Muscle layer of colon (tissue), 2 donors: Measurements from ENCODE around the gene PRRT3.
A peak's percentile ranks its signal among the peaks of the same experiment; 100 is the strongest.

Experiments
- H3K27ac ChIP-seq: one replicate; pipeline ENCODE4 v1.7.0; 2013; ENCODE audit warnings: low read depth, mild to moderate bottlenecking, low read length, moderate library complexity
- H3K27me3 ChIP-seq, 2 donors: one replicate each; pipeline ENCODE4 v1.7.0; 2013; ENCODE audit warnings: low read length in 2 of 2, mild to moderate bottlenecking in 2 of 2; ENCODE audit not compliant: insufficient read depth in 2 of 2, control insufficient read depth in 1 of 2
- H3K36me3 ChIP-seq: one replicate; pipeline ENCODE4 v1.7.0; 2013; ENCODE audit warnings: mild to moderate bottlenecking, low read length; ENCODE audit not compliant: insufficient read depth
- H3K4me1 ChIP-seq: one replicate; pipeline ENCODE4 v1.7.0; 2013; ENCODE audit warnings: mild to moderate bottlenecking, low read length; ENCODE audit not compliant: insufficient read depth
- H3K4me3 ChIP-seq, 2 donors: one replicate each; pipeline ENCODE4 v1.7.0; 2013; ENCODE audit warnings: low read length in 2 of 2, low read depth in 1 of 2, mild to moderate bottlenecking in 1 of 2, moderate library complexity in 1 of 2
- H3K9ac ChIP-seq: one replicate; pipeline ENCODE4 v1.7.0; 2013; ENCODE audit warnings: low read length
- H3K9me3 ChIP-seq: one replicate; pipeline ENCODE4 v1.7.0; 2013; ENCODE audit warnings: mild to moderate bottlenecking, low read length
- donor health status: abdominal sarcoma.
- donor health status: Adenocarcinoma of cecum.

The PRRT3 gene

DNA sequence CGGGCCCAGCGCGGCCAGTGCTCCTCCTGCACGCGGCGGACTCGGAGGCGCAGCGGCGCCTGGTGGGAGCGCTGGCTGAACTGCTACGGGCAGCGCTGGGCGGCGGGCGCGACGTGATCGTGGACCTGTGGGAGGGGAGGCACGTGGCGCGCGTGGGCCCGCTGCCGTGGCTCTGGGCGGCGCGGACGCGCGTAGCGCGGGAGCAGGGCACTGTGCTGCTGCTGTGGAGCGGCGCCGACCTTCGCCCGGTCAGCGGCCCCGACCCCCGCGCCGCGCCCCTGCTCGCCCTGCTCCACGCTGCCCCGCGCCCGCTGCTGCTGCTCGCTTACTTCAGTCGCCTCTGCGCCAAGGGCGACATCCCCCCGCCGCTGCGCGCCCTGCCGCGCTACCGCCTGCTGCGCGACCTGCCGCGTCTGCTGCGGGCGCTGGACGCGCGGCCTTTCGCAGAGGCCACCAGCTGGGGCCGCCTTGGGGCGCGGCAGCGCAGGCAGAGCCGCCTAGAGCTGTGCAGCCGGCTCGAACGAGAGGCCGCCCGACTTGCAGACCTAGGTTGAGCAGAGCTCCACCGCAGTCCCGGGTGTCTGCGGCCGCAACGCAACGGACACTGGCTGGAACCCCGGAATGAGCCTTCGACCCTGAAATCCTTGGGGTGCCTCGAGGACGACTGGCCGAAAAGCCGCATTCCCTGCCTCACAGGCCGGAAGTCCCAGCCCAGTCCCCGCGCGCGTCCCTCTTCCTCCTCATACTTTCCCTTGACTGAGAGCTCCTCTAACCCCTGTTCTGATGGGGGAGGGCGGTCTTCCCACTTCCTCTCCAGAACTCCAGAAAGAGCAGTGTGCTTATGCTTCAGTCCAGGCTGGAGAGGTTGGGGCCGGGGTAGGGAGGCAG, 36.7 kb downstream of the PRRT3 start:
- Histone ChIP-seq H3K4me1 (peaks cover 32% of the 10 kb centered on the region), H3K9ac (peak overlapping the region; percentile 71)

DNA sequence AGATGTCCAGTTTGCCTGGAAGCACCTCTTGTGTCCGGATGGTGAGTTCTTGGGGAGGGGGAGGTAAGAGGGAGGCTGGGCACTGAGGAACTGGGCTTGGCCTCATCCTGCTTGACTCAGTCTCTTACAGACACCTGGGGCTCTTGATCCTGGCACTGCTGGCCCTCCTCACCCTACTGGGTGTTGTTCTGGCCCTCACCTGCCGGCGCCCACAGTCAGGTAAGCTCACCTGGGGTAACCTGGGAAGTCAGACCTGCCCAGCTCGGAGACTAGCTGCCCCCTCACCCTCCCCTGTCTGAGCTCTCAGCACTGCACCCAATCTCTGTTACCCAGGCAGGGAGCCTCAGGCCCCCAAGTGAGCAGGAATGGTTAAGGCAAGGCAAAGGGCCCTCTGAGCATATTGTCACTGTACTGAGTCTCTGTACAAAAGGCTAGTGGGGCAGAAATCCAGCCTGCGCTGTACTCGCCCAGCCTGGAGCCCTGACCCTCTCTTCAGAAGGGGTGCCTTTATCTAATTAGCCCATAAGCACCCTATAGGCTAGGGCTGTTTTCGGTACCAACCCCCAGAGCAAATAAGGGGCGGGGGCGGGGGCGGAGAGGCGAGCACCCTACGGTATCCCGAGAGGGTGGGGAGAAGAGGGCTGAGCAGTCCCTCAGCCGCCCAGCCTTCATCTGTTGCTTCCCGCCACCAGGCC, 37.5 kb downstream of the PRRT3 start:
- Histone ChIP-seq H3K9ac (peak overlapping the region; percentile 71), H3K9me3 (no peaks in the 10 kb centered on the region), H3K4me1 (peaks cover 32% of the 10 kb centered on the region), H3K27me3 (no peaks in the 10 kb centered on the region), H3K27ac (peak overlapping the region; percentile 75), H3K36me3 (no peaks in the 10 kb centered on the region), H3K4me3 (peak overlapping the region; percentile 48 to 73)

More for the DNA sequence above, 36.7 kb downstream of the PRRT3 start:
- no peaks in the 10 kb centered on the region for H3K9me3 ChIP-seq
- peak overlapping the region; percentile 48 to 73 for H3K4me3 ChIP-seq
- no peaks in the 10 kb centered on the region for H3K27me3 ChIP-seq
- H3K36me3 ChIP-seq, result no peaks in the 10 kb centered on the region
- H3K27ac ChIP-seq, result peak overlapping the region; percentile 75

DNA sequence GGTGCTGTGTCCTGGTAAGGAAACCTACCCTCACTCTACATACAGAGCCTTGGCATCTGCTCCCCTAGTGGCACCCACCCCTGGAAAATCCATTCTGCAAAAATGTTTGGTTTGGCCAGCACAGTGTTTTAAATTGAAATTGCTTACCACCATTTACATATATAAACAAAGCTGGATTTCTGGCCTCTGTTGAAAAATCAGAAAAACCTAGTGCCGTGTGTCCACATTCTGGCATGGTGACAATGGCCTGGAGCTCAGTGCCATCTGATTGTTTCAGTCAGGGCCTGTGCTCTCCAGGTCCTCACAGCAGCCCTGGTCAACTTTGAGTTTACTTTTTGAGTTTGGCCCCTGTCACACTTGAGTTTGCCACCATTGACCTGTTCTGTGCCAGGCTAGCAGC, 38.2 kb downstream of the PRRT3 start:
- H3K36me3 ChIP-seq, result no peaks in the 10 kb centered on the region
- H3K4me1 ChIP-seq, result peaks cover 32% of the 10 kb centered on the region
- H3K4me3 ChIP-seq, result no peak overlapping the region
- no peaks in the 10 kb centered on the region for H3K9me3 ChIP-seq
- peak overlapping the region; percentile 71 for H3K9ac ChIP-seq
- H3K27me3 ChIP-seq, result no peaks in the 10 kb centered on the region
- H3K27ac ChIP-seq, result peak overlapping the region; percentile 75

DNA sequence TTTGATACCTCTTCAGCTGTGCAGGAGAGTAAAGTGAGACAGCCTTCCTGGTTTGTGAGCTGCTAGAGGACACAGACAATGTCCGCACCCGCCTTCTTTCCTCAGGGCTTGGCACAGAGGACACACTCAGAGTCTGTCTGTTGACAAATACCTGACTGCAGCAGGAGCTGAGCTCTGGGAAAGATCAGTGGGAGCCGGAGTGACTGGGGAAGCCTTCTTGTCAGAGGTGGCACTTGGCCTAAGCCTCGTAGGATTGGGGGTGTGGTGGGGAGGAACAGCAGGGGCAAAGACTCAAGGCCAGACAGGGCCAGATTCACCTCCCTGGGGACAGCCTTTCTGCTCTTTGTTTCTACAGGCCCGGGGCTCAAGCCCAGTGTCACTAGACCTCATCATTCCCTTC, 38.6 kb downstream of the PRRT3 start:
- H3K4me3 ChIP-seq, result no peak overlapping the region
- no peaks in the 10 kb centered on the region for H3K27me3 ChIP-seq
- H3K9ac ChIP-seq, result peak overlapping the region; percentile 71
- peak overlapping the region; percentile 17 for H3K27ac ChIP-seq
- no peaks in the 10 kb centered on the region for H3K36me3 ChIP-seq
- H3K4me1 ChIP-seq, result peaks cover 32% of the 10 kb centered on the region
- no peaks in the 10 kb centered on the region for H3K9me3 ChIP-seq

DNA sequence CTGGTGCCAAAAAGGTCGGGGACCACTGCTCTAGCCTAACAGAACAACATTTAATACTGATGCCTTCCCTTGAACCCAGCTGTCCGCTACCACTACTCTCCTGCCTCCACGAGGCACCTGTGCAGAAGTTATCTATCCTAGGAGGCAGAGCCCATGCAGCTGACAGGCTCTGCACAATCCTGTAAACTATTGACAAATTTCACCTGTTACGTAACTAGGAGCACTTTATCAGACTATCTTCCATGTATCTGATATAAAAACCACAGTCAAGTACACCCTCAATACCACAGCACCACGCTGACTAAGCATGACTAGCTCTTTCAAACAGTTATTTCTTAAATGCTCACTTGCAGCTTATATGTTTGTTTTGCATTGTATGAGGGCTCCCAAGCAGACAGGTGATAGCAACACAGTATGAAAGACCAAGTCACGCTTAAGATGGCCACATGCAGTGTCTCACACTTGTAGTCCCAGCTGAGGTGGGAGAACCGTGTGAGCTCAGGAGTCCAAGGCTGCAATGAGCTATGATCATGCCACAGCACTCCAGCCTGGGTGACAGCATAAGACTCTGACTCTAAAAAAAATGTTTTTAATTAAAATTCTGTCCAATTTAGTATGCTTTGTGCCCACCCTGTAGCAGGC, 39.8 kb downstream of the PRRT3 start:
- no peak overlapping the region for H3K9ac ChIP-seq
- no peaks in the 10 kb centered on the region for H3K9me3 ChIP-seq
- peaks cover 26% of the 10 kb centered on the region for H3K4me1 ChIP-seq
- no peaks in the 10 kb centered on the region for H3K27me3 ChIP-seq
- H3K27ac ChIP-seq, result no peak overlapping the region
- H3K36me3 ChIP-seq, result no peaks in the 10 kb centered on the region
- no peak overlapping the region for H3K4me3 ChIP-seq

DNA sequence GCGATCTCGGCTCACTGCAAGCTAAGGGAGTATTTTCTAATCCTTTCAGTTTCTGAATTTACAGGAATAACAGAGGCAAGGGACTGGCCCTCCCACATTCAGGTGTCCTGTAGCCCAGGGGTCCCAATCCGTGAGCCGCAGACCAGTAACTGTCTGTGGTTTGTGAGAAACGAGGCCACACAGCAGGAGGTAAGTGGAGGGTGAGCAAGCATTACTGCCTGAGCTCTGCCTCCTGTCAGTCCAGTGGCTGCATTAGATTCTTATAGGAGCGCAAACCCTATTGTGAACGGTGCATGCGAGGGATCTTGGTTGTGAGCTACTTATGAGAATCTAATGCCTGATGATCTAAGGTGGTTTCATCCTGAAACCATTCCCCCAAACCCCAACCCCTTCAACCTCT, 40.3 kb downstream of the PRRT3 start:
- Histone ChIP-seq H3K9me3 (no peaks in the 10 kb centered on the region), H3K4me1 (peaks cover 22% of the 10 kb centered on the region), H3K36me3 (no peaks in the 10 kb centered on the region), H3K27me3 (no peaks in the 10 kb centered on the region), H3K9ac (no peak overlapping the region), H3K27ac (no peak overlapping the region), H3K4me3 (no peak overlapping the region)

DNA sequence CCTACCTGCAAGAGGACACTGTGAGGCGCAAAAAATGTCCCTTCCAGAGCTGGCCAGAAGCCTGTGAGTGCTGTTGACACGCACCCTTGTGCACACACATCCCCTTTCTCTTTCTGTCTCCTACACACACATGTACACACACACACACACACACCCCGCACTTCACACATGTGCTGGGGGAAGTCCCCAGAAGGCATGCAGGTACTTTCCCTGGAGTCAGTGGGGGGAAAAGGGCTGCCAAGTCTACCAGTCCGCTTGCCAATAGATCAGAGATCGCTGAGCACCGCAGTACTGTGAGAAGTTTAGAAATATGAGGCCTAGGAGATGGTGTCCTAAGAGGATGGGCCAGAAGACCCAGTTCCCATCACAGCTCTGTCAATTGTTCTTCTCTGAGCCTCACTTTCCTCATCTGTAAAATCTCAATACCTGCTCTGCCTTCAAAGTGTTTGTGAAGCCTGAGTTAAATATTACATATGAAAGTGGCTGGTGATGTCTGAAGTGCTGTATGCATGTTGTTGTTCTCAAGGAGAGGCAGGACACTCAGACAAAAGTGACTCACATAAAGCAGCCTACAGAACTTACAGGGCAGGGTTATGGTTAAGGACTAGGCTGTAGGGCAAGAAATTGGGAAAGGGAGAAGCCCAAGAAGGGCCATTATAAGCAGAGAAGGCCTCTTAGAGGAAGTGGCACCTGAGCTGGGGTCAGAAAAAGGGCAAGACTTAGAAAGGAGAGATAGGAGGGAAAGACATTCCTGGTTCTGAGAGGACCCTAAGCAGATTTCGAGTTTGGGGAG, 42.8 kb downstream of the PRRT3 start:
- H3K9me3 ChIP-seq, result no peaks in the 10 kb centered on the region
- H3K4me3 ChIP-seq, result no peak overlapping the region
- no peaks in the 10 kb centered on the region for H3K36me3 ChIP-seq
- H3K27ac ChIP-seq, result no peak overlapping the region
- H3K9ac ChIP-seq, result no peak overlapping the region
- no peaks in the 10 kb centered on the region for H3K27me3 ChIP-seq
- H3K4me1 ChIP-seq, result peaks cover 11% of the 10 kb centered on the region

DNA sequence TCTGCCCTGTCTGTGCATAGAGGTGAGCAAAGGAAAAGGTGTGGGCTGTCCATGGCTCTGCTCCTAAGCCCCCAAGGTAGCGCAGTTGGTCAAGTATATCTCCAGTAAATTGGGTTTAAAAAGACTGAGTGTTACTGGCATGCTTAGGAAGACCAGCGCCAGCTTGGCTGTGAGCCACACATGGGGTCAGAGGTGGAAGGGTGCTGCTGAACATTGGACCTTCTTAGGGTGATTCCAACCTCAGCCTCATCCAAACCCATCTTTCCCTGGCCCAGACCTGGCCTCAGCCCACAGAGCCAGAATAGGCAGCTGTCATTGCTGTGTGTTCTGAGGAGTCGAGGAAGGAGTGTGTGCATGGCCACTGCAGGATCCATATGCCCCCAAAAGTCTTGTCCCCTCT, 43.9 kb downstream of the PRRT3 start:
- Histone ChIP-seq H3K27ac (no peak overlapping the region), H3K4me1 (no peaks in the 10 kb centered on the region), H3K36me3 (no peaks in the 10 kb centered on the region)

DNA sequence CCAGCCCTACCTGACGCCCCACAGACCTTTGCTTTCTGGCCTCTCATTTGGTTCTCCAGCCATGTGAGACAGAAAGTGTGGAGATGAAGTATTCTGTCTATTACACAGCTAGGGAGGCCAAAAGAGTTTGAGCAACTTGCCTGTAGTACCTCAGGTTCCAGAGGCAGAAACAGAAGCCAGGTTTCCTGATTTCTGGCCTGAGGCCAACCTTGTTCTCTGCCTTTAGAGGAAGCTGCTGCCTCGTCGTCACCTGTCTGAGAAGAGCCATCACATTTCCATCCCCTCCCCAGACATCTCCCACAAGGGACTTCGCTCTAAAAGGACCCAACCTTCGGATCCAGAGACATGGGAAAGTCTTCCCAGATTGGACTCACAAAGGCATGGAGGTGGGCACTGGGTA, 45.7 kb downstream of the PRRT3 start:
- H3K4me1 ChIP-seq, result no peaks in the 10 kb centered on the region
- no peak overlapping the region for H3K9ac ChIP-seq
- H3K27ac ChIP-seq, result no peak overlapping the region
- no peaks in the 10 kb centered on the region for H3K9me3 ChIP-seq
- H3K27me3 ChIP-seq, result no peaks in the 10 kb centered on the region
- no peaks in the 10 kb centered on the region for H3K36me3 ChIP-seq
- no peak overlapping the region for H3K4me3 ChIP-seq

More for the DNA sequence above, 43.9 kb downstream of the PRRT3 start:
- no peaks in the 10 kb centered on the region for H3K9me3 ChIP-seq
- H3K27me3 ChIP-seq, result no peaks in the 10 kb centered on the region
- H3K9ac ChIP-seq, result no peak overlapping the region
- H3K4me3 ChIP-seq, result no peak overlapping the region

DNA sequence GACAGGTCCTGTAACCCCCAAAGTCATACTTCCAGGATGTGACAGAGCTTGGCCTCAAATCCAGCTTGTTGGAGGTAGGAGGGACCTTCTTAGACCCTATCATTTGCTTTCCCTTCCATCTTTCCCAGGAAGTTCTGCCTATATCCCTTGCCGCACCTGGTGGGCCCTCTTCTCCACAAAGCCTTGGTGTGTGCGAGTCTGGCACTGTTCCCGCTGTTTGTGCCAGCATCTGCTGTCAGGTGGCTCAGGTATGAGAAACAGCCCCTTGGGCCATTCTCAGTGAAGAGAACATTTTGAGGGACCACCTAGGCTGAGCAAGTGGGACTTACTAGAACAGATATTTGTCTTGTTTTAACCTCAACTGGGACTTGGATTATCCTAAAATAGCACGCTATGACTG, 48.3 kb downstream of the PRRT3 start:
- Histone ChIP-seq H3K9me3 (no peaks in the 10 kb centered on the region), H3K36me3 (no peaks in the 10 kb centered on the region), H3K27ac (no peak overlapping the region), H3K4me3 (no peak overlapping the region), H3K9ac (no peak overlapping the region), H3K27me3 (no peaks in the 10 kb centered on the region), H3K4me1 (no peaks in the 10 kb centered on the region)

DNA sequence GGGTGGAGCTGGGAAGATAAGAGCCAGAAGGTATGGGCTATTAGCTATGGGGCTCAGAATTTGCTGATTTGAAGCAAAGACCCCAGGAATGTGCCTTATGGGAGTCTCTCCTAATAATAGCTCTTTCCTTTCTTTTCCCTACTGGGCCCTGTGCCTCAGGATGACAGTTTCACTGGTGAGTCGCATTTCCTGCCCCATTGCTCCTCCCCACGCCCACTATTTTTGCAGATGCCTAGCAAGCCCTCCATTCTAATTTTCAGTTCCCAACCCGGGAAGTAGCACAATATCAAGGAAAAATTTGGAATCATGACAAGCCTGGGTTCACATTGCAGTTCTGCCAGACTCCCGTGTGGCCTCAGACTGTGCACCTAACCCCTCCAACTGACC, 49.0 kb downstream of the PRRT3 start:
- H3K4me3 ChIP-seq, result no peak overlapping the region
- no peaks in the 10 kb centered on the region for H3K27me3 ChIP-seq
- no peak overlapping the region for H3K9ac ChIP-seq
- H3K36me3 ChIP-seq, result no peaks in the 10 kb centered on the region
- peaks cover 5% of the 10 kb centered on the region for H3K4me1 ChIP-seq
- no peaks in the 10 kb centered on the region for H3K9me3 ChIP-seq
- H3K27ac ChIP-seq, result no peak overlapping the region
